Sigmoid colon (tissue), 3 donors: ENCODE results near the gene DAZAP2.

Experiments used
- CTCF ChIP-seq, 4 experiments: fragments of 450-650 bp in 3 of 4; fragments of 200-600 bp in 1 of 4; IDR thresholded peaks; one replicate each; pipeline ENCODE4 v1.5.1; 2016 to 2019; ENCODE audit warnings: antibody characterized with exemption in 4 of 4, mild to moderate bottlenecking in 3 of 4, moderate library complexity in 2 of 4
- POLR2A ChIP-seq, 2 donors: fragments of 450-650 bp; IDR thresholded peaks; one replicate each; pipeline ENCODE4 v1.6.1; 2016; ENCODE audit warnings: antibody characterized with exemption in 2 of 2, mild to moderate bottlenecking in 2 of 2, moderate library complexity in 2 of 2

DNA sequence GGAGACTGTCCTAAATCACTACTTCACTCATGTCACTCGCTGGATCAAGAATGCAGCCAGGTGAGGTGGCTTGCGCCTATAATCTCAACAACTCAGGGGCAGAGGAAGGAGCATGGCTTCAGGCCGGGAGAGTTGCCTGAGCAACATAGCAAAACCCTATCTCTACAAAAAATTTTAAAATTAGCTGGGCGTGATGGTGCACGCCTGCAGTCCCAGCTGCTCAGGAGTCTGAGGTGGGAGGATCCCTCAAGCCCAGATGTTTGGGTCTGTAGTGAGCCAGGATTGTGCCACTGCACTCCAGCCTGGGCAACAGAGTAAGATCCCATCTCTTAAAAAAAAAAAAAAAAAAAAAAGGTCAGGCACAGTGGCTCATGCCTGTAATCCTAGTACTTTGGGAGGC, 25.7 kb downstream of the DAZAP2 start:
- TF ChIP-seq CTCF (IDR thresholded peaks at IDR 0.05) (no peak), POLR2A (IDR thresholded peaks at IDR 0.05) (no peak)
